ENCODE measurements around the gene PCLO. TPM values are rescaled to one million over a fixed set of nuclear protein-coding genes. Genes with fewer than 3 reads are reported as not detected.

The PCLO gene
- total RNA-seq, 2 experiments from 2014 or later: not detected

DNA sequence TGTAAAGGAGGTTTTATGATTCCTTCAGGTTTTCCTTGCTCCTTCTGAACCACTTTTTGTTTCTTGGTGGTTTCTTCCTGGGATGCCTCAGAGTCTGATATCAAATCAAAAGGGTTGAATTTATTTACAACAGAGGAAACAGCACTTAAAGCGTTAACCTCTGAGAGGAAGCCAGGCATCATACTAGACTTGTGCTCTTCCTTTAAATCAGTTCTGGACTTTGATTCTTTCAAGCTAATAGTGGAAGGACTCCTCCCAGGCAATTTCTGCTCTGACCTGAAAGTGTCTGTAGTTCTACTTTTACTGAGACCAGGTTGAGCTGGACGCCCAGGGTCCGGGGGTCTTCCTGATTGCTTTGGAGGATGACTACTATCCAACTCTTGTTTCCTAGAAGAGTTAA lies 6.7 kb downstream of the PCLO start:
- intact Hi-C loops (cut with micrococcal nuclease): no loop called here
- Mint-ChIP-seq H3K27ac (no peak overlapping the region), H3K36me3 (ENCODE audit: low read depth) (no peaks in the 10 kb centered on the region), H3K27me3 (ENCODE audit: low read depth) (peaks cover 3% of the 10 kb centered on the region), H3K4me3 (no peak overlapping the region), H3K9me3 (no peaks in the 10 kb centered on the region), H3K4me1 (ENCODE audit: low read depth) (no peaks in the 10 kb centered on the region)
- CTCF ChIA-PET: no interaction called here
- DNase-seq: no peak

DNA sequence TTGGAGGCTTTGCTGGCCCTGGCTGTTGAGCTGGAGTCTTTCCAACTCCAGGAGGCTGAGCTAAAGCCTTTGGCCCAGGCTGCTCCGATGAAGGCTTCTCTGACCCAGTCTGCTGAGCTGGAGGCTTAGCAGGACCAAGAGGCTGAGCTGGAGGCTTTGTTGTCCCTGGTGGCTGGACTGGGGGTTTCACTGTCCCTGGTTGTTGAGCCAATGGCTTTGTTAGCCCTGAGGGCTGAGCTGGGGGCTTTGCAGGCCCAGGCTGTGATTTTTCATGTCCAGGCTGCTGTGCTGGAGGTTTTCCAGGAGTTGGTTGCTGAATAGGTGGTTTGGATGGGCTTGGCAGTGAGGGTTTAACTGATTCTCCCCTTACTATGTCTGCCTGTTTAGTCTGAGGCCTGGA lies 7.3 kb downstream of the PCLO start:
- intact Hi-C loops (cut with micrococcal nuclease): no loop called here
- no peak overlapping the region for H3K27ac Mint-ChIP-seq
- H3K36me3 Mint-ChIP-seq (ENCODE audit: low read depth): no peaks in the 10 kb centered on the region
- H3K9me3 Mint-ChIP-seq: no peaks in the 10 kb centered on the region
- CTCF ChIA-PET: no interaction called here
- no peak for DNase-seq
- no peak overlapping the region for H3K4me3 Mint-ChIP-seq
- H3K4me1 Mint-ChIP-seq (ENCODE audit: low read depth): no peaks in the 10 kb centered on the region
- H3K27me3 Mint-ChIP-seq (ENCODE audit: low read depth): peaks cover 3% of the 10 kb centered on the region

DNA sequence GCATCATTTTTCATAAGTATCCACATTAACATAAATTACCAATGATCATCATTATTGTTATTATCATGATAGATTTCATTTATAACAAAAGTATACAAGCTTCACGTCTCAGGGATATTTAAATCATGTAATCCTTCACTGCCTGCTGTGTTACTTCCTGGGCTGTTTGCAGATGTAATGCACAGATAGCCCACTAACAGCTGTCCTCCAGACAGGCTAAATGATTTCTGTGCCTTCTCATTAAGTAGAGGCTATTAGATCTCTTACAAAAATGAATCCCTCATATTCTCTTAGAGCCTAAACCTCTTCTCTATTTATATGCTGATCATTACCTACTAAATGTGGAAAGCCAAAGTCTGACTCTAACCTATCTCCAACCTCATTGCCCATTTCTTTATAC lies 9.3 kb downstream of the PCLO start:
- Mint-ChIP-seq H3K4me1 (ENCODE audit: low read depth) (no peaks in the 10 kb centered on the region), H3K36me3 (ENCODE audit: low read depth) (no peaks in the 10 kb centered on the region), H3K27me3 (ENCODE audit: low read depth) (no peaks in the 10 kb centered on the region), H3K9me3 (peaks cover 1% of the 10 kb centered on the region), H3K27ac (no peak overlapping the region), H3K4me3 (no peak overlapping the region)
- CTCF ChIA-PET: no interaction called here
- intact Hi-C loops (cut with micrococcal nuclease): no loop called here
- no peak for DNase-seq

DNA sequence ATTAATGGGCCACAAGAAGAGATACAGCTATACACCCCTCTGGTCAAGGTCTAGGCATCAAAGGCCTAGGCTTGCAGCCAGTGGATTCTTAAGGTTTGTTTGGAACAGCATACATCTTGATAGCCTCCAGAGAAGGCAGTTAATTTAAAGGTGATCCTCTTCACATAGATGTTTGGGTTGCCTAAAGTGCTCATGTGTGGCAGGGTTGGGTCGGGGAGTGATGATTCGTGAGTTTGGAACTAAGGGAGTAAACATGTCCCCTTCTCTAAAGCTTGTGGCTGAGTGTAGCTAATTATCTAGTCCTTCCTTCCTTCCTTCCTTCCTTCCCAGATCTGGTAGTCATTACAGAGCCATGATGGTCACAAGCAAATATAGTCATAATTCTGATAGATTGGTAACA lies 12.4 kb downstream of the PCLO start:
- no peaks in the 10 kb centered on the region for H3K27me3 Mint-ChIP-seq (ENCODE audit: low read depth)
- no peaks in the 10 kb centered on the region for H3K4me1 Mint-ChIP-seq (ENCODE audit: low read depth)
- peaks cover 1% of the 10 kb centered on the region for H3K9me3 Mint-ChIP-seq
- H3K36me3 Mint-ChIP-seq (ENCODE audit: low read depth): no peaks in the 10 kb centered on the region
- H3K4me3 Mint-ChIP-seq: no peak overlapping the region
- CTCF ChIA-PET: no interaction called here
- intact Hi-C loops (cut with micrococcal nuclease): no loop called here
- DNase-seq: no peak
- no peak overlapping the region for H3K27ac Mint-ChIP-seq

DNA sequence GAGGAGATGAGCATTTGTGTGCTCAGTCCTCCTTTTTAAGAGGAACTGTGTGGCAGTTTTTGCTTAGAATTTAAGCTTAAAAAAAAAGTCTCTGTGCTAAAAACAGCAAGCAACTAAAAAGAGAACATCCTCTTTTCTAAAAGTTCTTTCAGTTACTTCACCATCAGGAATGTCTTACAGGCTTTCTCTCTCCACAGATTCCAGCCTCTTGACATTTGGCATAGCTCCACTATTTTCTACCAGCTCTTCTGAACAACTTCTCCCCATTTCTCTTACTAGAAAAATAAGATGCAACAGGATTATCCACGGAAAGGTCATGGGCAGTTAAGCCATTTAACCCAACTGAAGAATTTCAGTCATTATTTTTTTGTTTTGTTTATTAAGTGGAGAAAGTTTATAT lies 13.2 kb downstream of the PCLO start:
- CTCF ChIA-PET: interaction anchor here (0.7 kb wide), 1 partner anchor 61 kb away, joined by 3 read pairs; no protein-coding TSS in a partner anchor
- peaks cover 1% of the 10 kb centered on the region for H3K9me3 Mint-ChIP-seq
- H3K36me3 Mint-ChIP-seq (ENCODE audit: low read depth): no peaks in the 10 kb centered on the region
- intact Hi-C loops (cut with micrococcal nuclease): no loop called here
- H3K27me3 Mint-ChIP-seq (ENCODE audit: low read depth): no peaks in the 10 kb centered on the region
- no peak overlapping the region for H3K27ac Mint-ChIP-seq
- H3K4me1 Mint-ChIP-seq (ENCODE audit: low read depth): no peaks in the 10 kb centered on the region
- H3K4me3 Mint-ChIP-seq: no peak overlapping the region
- DNase-seq: no peak

DNA sequence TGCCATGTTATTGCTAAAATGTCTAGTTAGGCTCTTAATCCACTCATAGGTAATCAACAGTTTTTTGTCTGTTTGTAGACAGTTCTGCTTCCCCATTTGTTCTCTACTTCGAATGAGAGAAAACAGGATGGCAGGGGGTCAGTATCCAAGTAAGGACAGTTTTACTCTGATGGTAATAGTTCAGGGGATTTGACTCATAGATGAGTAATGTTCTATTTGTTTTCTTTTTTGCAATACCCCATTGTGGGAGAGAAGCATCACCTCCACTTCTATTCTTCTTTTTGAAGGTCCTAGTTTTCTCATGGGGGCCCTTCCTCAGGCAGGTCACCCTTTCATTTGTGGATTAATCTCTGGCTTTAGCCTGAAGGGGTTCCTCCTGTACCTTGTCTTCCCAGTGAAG lies 13.9 kb downstream of the PCLO start:
- Mint-ChIP-seq H3K9me3 (peaks cover 1% of the 10 kb centered on the region), H3K27ac (no peak overlapping the region), H3K36me3 (ENCODE audit: low read depth) (no peaks in the 10 kb centered on the region), H3K4me3 (no peak overlapping the region), H3K4me1 (ENCODE audit: low read depth) (no peaks in the 10 kb centered on the region), H3K27me3 (ENCODE audit: low read depth) (no peaks in the 10 kb centered on the region)
- CTCF ChIA-PET: no interaction called here
- DNase-seq: no peak
- intact Hi-C loops (cut with micrococcal nuclease): no loop called here

DNA sequence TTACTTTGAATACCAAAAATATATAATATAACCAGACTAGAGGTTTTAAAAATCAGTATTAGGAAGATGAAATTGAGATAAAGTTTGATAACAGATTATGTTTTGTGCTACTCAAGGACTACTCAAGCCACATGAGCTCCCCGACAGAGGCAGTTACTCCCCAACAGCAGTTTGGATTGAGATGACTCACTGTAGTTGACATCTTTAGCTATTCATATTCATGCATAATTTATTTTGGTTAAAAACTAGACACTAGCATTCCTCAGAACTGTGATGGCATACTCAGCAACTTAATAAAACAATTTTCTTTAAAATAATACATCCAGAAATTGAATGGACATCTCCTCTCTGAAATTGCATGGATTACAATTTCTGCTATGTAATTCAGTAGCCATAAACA lies 19.6 kb downstream of the PCLO start:
- no peak overlapping the region for H3K27ac Mint-ChIP-seq
- H3K27me3 Mint-ChIP-seq (ENCODE audit: low read depth): no peaks in the 10 kb centered on the region
- no peak overlapping the region for H3K4me3 Mint-ChIP-seq
- CTCF ChIA-PET: no interaction called here
- intact Hi-C loops (cut with micrococcal nuclease): no loop called here
- no peaks in the 10 kb centered on the region for H3K4me1 Mint-ChIP-seq (ENCODE audit: low read depth)
- DNase-seq: no peak
- no peaks in the 10 kb centered on the region for H3K9me3 Mint-ChIP-seq
- H3K36me3 Mint-ChIP-seq (ENCODE audit: low read depth): no peaks in the 10 kb centered on the region

DNA sequence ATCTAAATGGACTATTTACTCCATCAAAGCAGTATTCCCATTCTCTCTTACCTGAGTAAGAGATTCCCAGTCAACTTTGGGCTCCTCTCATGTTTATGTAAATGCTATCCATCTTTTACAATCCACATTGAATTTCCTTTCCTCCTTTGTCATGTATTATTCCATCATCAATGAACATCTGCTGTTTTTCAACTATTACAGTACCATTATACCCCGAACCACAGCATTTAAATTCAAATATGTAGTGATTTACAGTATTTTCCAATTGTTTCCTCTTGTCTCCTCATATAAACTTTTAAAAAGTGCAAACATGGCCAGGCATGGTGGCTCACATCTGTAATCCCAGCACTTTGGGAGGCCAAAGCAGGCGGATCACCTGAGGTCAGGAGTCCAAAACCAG lies 20.3 kb downstream of the PCLO start:
- H3K36me3 Mint-ChIP-seq (ENCODE audit: low read depth): no peaks in the 10 kb centered on the region
- no peaks in the 10 kb centered on the region for H3K9me3 Mint-ChIP-seq
- no peaks in the 10 kb centered on the region for H3K27me3 Mint-ChIP-seq (ENCODE audit: low read depth)
- no peak for DNase-seq
- no peak overlapping the region for H3K4me3 Mint-ChIP-seq
- intact Hi-C loops (cut with micrococcal nuclease): no loop called here
- CTCF ChIA-PET: no interaction called here
- H3K27ac Mint-ChIP-seq: no peak overlapping the region
- no peaks in the 10 kb centered on the region for H3K4me1 Mint-ChIP-seq (ENCODE audit: low read depth)

DNA sequence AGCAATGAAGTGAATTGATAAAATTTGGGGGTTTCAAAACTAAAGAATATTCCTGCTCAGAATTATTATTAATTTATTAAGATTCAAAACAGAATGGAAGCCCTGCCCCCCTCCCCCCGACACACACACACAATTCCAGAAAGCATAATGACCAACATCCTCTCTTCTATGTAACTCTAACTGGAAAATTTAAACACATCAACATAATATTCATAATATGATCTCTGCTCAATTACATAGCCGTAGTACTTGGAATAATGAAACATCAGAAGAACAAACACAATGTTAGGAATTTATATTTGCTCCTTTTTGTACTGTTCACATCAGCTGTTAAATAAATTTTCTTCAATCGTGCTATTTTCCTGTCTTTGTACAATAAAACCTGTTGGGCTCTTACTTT lies 20.8 kb downstream of the PCLO start:
- CTCF ChIA-PET: no interaction called here
- no peak for DNase-seq
- H3K4me3 Mint-ChIP-seq: no peak overlapping the region
- no peaks in the 10 kb centered on the region for H3K9me3 Mint-ChIP-seq
- H3K27ac Mint-ChIP-seq: no peak overlapping the region
- no peaks in the 10 kb centered on the region for H3K27me3 Mint-ChIP-seq (ENCODE audit: low read depth)
- no peaks in the 10 kb centered on the region for H3K36me3 Mint-ChIP-seq (ENCODE audit: low read depth)
- intact Hi-C loops (cut with micrococcal nuclease): no loop called here
- no peaks in the 10 kb centered on the region for H3K4me1 Mint-ChIP-seq (ENCODE audit: low read depth)

DNA sequence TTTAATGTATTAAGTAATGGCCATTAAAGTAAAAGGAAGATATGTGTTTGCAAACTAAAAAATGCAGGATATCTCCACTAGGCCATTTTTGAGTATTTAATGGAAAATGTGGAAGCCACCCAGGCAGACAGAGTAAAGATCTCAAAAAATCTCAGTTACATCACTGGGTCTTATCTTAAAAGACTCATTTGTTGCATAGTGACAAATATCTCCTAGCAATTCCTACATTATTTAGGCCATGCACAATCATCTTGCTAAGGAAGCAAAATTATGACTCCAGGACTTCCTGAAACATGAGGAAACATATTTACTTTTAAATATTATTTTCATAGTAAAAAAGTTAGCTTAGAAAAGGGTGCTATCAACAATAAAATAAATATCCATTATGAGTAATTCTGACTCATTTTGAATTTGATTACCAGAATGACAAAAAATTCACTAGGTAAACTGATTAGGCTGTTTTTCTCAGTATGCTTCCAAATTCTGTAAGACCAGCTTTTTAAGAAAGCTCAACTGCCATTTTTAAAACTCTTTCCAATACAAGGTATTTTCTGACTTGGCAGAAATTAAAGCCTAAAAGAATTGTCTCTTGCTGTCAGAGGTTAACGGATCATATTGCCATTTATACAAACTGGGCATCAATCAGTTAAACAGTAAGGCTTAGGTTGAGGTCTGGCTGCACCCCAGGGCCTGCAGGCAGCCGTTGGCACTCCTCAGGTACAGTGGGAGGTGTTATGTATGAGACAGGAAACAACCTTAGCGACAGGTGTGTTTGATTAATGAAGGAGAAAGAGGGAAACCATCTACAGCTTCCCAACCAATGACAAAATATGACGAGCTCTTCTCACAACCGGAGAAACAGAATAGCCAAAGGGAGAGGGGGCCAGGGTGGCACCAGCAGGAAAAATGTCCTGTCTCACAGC lies 31.8 kb downstream of the PCLO start:
- CTCF ChIA-PET: no interaction called here
- Mint-ChIP-seq H3K4me1 (ENCODE audit: low read depth) (no peaks in the 10 kb centered on the region), H3K4me3 (no peak overlapping the region), H3K27ac (no peak overlapping the region), H3K9me3 (peaks cover 2% of the 10 kb centered on the region), H3K27me3 (ENCODE audit: low read depth) (no peaks in the 10 kb centered on the region), H3K36me3 (ENCODE audit: low read depth) (no peaks in the 10 kb centered on the region)
- intact Hi-C loops (cut with micrococcal nuclease): no loop called here
- DNase-seq: no peak

DNA sequence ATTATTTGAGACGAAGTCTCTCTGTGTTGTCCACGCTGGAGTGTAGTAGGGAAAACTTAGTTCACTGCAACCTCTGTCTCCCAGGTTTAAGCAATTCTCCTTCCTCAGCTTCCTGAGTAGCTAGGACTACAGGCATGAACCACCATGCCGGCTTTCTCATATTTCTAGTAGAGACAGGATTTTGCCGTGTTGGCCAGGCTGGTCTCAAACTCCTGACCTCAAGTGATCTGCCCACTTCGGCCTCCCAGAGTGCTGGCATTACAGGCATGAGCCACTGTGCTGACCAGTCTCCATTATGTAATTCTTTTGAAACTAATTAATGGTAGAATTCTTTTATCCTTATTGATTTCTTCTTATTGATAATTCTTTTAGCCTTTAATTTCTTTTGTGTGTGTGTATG lies 32.5 kb downstream of the PCLO start:
- no peaks in the 10 kb centered on the region for H3K36me3 Mint-ChIP-seq (ENCODE audit: low read depth)

DNA sequence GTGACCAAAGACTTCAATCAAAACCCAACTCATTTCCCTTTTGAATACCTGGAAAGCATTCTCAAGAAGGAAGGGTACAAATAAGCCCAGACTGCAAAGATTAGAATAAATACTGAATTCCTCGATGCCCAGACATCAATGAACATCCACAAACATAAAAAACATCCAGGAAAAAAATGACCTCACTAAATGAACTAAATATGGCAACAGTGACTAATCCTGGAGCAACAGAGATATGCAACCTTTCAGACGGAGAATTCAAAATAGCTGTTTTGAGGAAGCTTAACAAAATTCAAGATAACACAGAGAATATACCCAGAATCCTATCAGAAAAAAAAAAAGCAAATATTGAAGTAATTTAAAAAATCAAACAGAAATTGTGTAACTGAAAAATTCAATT lies 43.2 kb downstream of the PCLO start:
- Mint-ChIP-seq H3K4me3 (no peak overlapping the region), H3K4me1 (ENCODE audit: low read depth) (no peaks in the 10 kb centered on the region), H3K27ac (no peak overlapping the region), H3K27me3 (ENCODE audit: low read depth) (no peaks in the 10 kb centered on the region), H3K36me3 (ENCODE audit: low read depth) (peaks cover 1% of the 10 kb centered on the region), H3K9me3 (peaks cover 9% of the 10 kb centered on the region)
- CTCF ChIA-PET: no interaction called here
- no peak for DNase-seq
- intact Hi-C loops (cut with micrococcal nuclease): no loop called here

More for the DNA sequence above, 32.5 kb downstream of the PCLO start:
- Mint-ChIP-seq H3K9me3 (peaks cover 4% of the 10 kb centered on the region), H3K4me3 (no peak overlapping the region), H3K27me3 (ENCODE audit: low read depth) (no peaks in the 10 kb centered on the region), H3K4me1 (ENCODE audit: low read depth) (no peaks in the 10 kb centered on the region), H3K27ac (no peak overlapping the region)
- CTCF ChIA-PET: no interaction called here
- intact Hi-C loops (cut with micrococcal nuclease): no loop called here
- DNase-seq: no peak

DNA sequence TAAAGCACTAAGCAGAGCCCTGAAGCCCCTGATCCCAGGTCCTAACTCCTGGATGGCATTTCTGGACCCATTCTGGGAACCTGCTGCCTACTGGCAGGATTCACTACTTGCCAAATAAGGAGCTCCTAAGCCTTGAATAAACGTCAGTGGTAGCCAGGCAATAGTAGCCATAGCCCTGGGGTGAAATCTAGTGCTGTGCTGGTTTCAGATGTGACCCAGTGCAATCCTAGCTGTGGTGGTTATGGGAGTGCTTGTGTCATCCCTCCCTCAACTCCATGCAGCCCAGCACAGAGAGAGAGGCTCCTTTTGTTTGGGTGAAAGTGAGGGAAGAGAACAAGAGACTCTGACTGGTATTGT lies 43.7 kb downstream of the PCLO start:
- H3K9me3 Mint-ChIP-seq: peaks cover 9% of the 10 kb centered on the region
- peaks cover 1% of the 10 kb centered on the region for H3K36me3 Mint-ChIP-seq (ENCODE audit: low read depth)
- H3K27ac Mint-ChIP-seq: no peak overlapping the region
- H3K4me3 Mint-ChIP-seq: no peak overlapping the region
- H3K27me3 Mint-ChIP-seq (ENCODE audit: low read depth): no peaks in the 10 kb centered on the region
- CTCF ChIA-PET: no interaction called here
- no peaks in the 10 kb centered on the region for H3K4me1 Mint-ChIP-seq (ENCODE audit: low read depth)
- no peak for DNase-seq
- intact Hi-C loops (cut with micrococcal nuclease): no loop called here

Measured in activated naive CD4-positive, alpha-beta T cell treated with anti-CD3 and anti-CD28 coated beads for 36 hours (primary cell).